IMR-90 (cell line): Measurements from ENCODE around the gene SLC49A4.

Experiments used
- BHLHE40 ChIP-seq: fragments of 150-350 bp; IDR thresholded peaks from 2 replicates; pipeline ENCODE4 v1.6.1; 2016; ENCODE audit warnings: mild to moderate bottlenecking, low read depth, low read length
- CEBPB ChIP-seq: IDR thresholded peaks from 2 replicates; pipeline ENCODE4 v1.6.1; 2012; ENCODE audit warnings: low read depth, low read length, improper control_type of control experiment
- ELK1 ChIP-seq: fragments of 150-350 bp; IDR thresholded peaks from 2 replicates; pipeline ENCODE4 v1.6.1; 2016; ENCODE audit warnings: low read depth, mild to moderate bottlenecking, low read length, moderate library complexity, borderline replicate concordance
- FOS ChIP-seq: fragments of 150-350 bp; IDR thresholded peaks from 2 replicates; pipeline ENCODE4 v1.6.1; 2016; ENCODE audit warnings: low read depth, low read length
- MAZ ChIP-seq: IDR thresholded peaks from 2 replicates; pipeline ENCODE4 v1.6.1; 2012; ENCODE audit warnings: low read depth, mild to moderate bottlenecking, low read length, improper control_type of control experiment, moderate library complexity, borderline replicate concordance
- MXI1 ChIP-seq: IDR thresholded peaks from 2 replicates; pipeline ENCODE4 v1.6.1; 2012; ENCODE audit warnings: low read depth, mild to moderate bottlenecking, low read length, moderate library complexity, borderline replicate concordance
- NFE2L2 ChIP-seq: fragments of 150-350 bp; IDR thresholded peaks from 2 replicates; pipeline ENCODE4 v1.6.1; 2016; ENCODE audit warnings: low read depth, mild to moderate bottlenecking, low read length
- POLR2A ChIP-seq: IDR thresholded peaks from 2 replicates; pipeline ENCODE4 v1.6.1; 2012; ENCODE audit warnings: mild to moderate bottlenecking, low read depth, low read length
- RAD21 ChIP-seq: IDR thresholded peaks from 2 replicates; pipeline ENCODE4 v1.6.1; 2012; ENCODE audit warnings: low read length, improper control_type of control experiment
- RCOR1 ChIP-seq: IDR thresholded peaks from 2 replicates; pipeline ENCODE4 v1.6.1; 2012; ENCODE audit warnings: mild to moderate bottlenecking, low read length, improper control_type of control experiment; ENCODE audit not compliant: insufficient replicate concordance
- RFX5 ChIP-seq: IDR thresholded peaks from 2 replicates; pipeline ENCODE4 v1.8.0; 2012; ENCODE audit warnings: low read depth, mild to moderate bottlenecking, low read length, moderate library complexity
- SMC3 ChIP-seq: fragments of 150-350 bp; IDR thresholded peaks from 2 replicates; pipeline ENCODE4 v1.6.1; 2016; ENCODE audit warnings: low read depth, mild to moderate bottlenecking, antibody characterized with exemption, low read length, moderate library complexity
- TF ChIP-seq, protein P1 (sequence below): conservative IDR thresholded peaks from 2 replicates; pipeline ENCODE4 v1.5.1; 2012; ENCODE audit warnings: mild to moderate bottlenecking, low read depth, low read length, improper control_type of control experiment

- TF ChIP-seq RFX5 (no peak), POLR2A (no peak), FOS (no peak), NFE2L2 (no peak), RAD21 (no peak), ELK1 (no peak), BHLHE40 (no peak), SMC3 (no peak), RCOR1 (no peak), MAZ (no peak), MXI1 (no peak), CEBPB (no peak)
- TF ChIP-seq, protein P1, sequence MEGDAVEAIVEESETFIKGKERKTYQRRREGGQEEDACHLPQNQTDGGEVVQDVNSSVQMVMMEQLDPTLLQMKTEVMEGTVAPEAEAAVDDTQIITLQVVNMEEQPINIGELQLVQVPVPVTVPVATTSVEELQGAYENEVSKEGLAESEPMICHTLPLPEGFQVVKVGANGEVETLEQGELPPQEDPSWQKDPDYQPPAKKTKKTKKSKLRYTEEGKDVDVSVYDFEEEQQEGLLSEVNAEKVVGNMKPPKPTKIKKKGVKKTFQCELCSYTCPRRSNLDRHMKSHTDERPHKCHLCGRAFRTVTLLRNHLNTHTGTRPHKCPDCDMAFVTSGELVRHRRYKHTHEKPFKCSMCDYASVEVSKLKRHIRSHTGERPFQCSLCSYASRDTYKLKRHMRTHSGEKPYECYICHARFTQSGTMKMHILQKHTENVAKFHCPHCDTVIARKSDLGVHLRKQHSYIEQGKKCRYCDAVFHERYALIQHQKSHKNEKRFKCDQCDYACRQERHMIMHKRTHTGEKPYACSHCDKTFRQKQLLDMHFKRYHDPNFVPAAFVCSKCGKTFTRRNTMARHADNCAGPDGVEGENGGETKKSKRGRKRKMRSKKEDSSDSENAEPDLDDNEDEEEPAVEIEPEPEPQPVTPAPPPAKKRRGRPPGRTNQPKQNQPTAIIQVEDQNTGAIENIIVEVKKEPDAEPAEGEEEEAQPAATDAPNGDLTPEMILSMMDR, result no peak
These were observed 31.4 kb downstream of the SLC49A4 start for GRCh38 chr3:122826278-122826677.
